ENCODE data around the gene CIAO3. TPM values are rescaled to one million over a fixed set of nuclear protein-coding genes. Genes with fewer than 3 reads are reported as not detected.

CIAO3 gene
- total RNA-seq, 1 experiment from 2014 or later, result 32.1 TPM

DNA sequence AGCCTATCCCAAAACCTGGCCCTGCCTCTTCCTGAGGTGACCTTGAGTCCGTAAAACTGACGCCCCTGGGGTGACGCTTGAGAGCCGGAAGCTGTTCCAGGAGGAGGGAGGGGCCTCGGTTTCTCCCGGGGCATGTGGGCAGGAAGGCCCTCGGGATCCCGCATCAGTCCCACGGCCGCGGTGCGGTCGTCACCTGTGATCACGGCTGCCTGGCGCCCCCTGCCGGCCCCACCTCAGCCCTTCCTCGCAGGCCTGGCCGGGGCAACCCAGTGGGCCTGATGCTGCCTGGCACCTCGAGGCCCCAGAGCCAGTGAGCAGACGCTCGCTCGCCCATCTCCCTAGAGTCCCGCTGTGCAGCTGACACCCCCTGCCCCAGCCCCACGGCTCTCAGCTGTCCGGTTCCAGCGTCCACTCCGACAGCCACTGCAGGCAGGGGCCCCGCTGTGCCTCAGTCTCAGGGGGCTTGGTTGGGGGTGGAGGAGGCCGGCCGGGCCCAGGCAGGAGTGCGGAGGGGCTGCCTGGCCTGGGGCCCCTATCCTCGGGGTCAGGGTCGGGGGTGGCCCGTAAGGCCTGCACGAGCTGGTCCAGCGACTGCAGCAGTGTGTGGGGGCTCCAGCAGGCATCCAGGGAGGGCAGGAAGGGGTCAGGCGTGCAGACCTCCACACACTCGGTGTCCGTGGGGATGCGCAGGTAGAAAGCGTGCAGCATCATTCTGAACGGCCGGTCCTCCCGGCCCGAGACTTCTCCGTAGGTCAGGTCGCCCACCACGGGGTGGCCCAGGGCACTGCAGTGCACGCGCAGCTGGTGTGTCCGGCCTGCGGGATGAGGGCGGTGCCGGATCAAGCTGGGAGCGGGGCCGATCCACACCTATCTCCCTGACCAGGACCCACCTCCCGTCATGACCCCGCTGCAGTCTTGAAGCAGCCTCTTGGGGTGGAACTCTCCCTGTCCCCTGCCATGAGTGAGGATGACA, 45.1 kb upstream of the CIAO3 start:
- H3K4me3 ChIP-seq (ENCODE audit: low read length), result no peak overlapping the region
- H4K20me1 ChIP-seq (ENCODE audit: insufficient read depth, low read depth, low read length), result peaks cover 38% of the 10 kb centered on the region; the same call in 1 of the 2 replicates
- no peak overlapping the region for H3K4me2 ChIP-seq (ENCODE audit: low read depth, low read length, poor library complexity, severe bottlenecking)
- H3K9me3 ChIP-seq (ENCODE audit: low read length), result no peaks in the 10 kb centered on the region
- H3K36me3 ChIP-seq (ENCODE audit: insufficient read depth, low read length), result peaks cover 5% of the 10 kb centered on the region
- peaks cover 41% of the 10 kb centered on the region for H3K4me1 ChIP-seq (ENCODE audit: low read length)
- no peak overlapping the region for H2AFZ ChIP-seq (ENCODE audit: low read length)
- no peaks in the 10 kb centered on the region for H3K9me2 ChIP-seq (replicated peaks; ENCODE audit: insufficient read depth, low read length)
- H3K27me3 ChIP-seq (ENCODE audit: low read length), result no peaks in the 10 kb centered on the region
- peak; percentile 89 for DNase-seq
- peaks cover 28% of the 10 kb centered on the region for H3K79me2 ChIP-seq (ENCODE audit: low read length)
- no peak overlapping the region for H3K27ac ChIP-seq (ENCODE audit: low read length)
- no peak overlapping the region for H3K9ac ChIP-seq (ENCODE audit: low read length)

DNA sequence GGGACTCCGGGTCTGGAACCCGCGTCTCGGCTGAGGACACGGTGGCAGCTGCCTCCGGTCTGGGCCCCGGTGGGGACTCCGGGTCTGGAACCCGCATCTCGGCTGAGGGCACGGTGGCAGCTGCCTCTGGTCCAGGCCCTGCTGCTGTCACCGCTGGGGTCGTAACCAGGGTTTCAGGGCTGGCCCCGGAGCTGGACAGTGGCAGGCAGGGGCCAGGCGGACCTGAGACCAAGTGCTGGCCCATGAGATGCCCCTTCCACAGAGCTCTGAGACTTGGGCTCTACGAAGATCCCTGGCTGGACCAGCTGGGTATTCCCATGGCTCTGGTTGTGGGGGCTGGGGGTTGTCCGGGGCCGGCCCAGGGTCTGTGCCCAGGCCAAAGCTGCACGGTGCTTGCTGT, 43.6 kb upstream of the CIAO3 start:
- Histone ChIP-seq H2AFZ (ENCODE audit: low read length) (no peak overlapping the region), H3K79me2 (ENCODE audit: low read length) (peaks cover 21% of the 10 kb centered on the region), H4K20me1 (ENCODE audit: insufficient read depth, low read depth, low read length) (peaks cover 32% of the 10 kb centered on the region; the same call in 1 of the 2 replicates), H3K27me3 (ENCODE audit: low read length) (no peaks in the 10 kb centered on the region), H3K4me1 (ENCODE audit: low read length) (peaks cover 34% of the 10 kb centered on the region), H3K9me3 (ENCODE audit: low read length) (no peaks in the 10 kb centered on the region), H3K36me3 (ENCODE audit: insufficient read depth, low read length) (peaks cover 5% of the 10 kb centered on the region; the same call in 1 of the 2 replicates), H3K9me2 (replicated peaks; ENCODE audit: insufficient read depth, low read length) (no peaks in the 10 kb centered on the region), H3K4me2 (ENCODE audit: low read depth, low read length, poor library complexity, severe bottlenecking) (no peak overlapping the region), H3K9ac (ENCODE audit: low read length) (no peak overlapping the region), H3K27ac (ENCODE audit: low read length) (no peak overlapping the region), H3K4me3 (ENCODE audit: low read length) (no peak overlapping the region)
- no peak for DNase-seq

DNA sequence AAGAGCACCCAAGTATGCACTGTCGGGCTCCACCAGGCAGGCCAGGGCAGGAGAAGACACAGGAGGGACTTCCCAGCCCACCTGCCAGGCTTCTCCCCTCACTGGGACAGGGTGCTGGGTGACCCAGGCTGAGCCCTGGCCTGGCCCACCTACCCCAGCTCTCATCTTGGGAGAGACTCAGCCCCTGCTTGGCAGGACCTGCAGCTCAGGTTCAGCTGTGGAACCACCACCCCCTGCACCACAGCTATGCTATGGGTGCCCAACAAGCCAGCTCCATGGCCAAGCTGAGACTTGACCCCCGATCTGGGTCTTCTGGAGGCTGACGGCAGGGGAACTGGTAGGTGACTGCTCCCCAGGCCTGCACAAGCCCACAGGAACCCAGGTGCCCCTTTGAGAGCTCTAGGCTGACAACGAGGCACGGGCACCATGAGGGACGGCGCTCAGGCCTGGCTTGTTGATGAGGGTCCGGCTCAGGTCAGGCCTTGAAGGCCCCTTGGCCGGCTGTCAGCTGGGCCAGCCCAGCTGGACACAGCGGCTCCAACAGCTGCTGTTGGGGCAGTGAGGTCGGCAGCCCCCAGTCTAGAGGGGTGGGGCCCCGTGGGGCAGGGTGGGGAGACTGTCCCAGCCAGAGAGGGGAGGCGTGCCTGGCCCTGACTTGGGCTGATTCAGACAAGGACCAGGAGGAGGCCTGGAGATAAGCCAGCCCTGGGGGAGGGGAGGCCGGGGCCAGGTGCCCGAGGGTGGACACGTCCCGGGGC, 42.8 kb upstream of the CIAO3 start:
- no peaks in the 10 kb centered on the region for H3K27me3 ChIP-seq (ENCODE audit: low read length)

DNA sequence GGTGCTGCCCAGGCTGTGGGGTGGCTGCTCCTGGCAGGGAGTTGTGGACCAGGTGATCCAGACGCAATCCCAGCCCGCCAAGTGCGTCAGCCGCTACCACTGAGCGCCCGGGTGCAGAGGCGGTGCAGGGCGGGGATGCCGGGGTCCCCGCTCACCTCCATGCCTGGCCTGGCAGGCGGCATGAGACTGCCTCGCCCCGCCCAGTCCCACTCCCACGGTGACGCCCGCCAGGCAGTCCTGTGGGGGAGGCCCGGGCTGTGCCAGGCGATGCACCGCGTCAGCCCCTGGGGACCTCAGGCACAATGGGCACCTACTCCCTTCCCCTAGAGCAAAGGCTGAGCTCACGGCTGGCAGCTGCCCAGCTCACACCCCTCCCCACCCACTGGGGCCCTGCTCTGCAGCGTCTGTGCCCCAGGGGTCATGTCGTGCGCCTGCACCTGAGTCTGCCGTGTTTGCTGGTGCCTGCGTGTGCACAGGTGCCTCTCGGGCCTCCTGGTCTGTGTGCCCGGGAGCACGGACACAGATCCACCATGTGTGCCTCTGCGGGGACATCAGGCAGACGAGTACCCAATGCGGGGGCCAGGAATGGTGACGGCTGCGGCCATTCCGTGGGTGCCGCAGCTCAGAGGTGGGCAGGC, 42.1 kb upstream of the CIAO3 start:
- peak; percentile 69 for DNase-seq
- Histone ChIP-seq H4K20me1 (ENCODE audit: insufficient read depth, low read depth, low read length) (peaks cover 30% of the 10 kb centered on the region; the same call in 1 of the 2 replicates), H3K27ac (ENCODE audit: low read length) (no peak overlapping the region), H3K4me3 (ENCODE audit: low read length) (no peak overlapping the region), H3K36me3 (ENCODE audit: insufficient read depth, low read length) (peaks cover 5% of the 10 kb centered on the region; the same call in 1 of the 2 replicates), H3K27me3 (ENCODE audit: low read length) (no peaks in the 10 kb centered on the region), H3K4me1 (ENCODE audit: low read length) (peaks cover 30% of the 10 kb centered on the region), H3K9me2 (replicated peaks; ENCODE audit: insufficient read depth, low read length) (no peaks in the 10 kb centered on the region), H3K9ac (ENCODE audit: low read length) (no peak overlapping the region), H3K79me2 (ENCODE audit: low read length) (peaks cover 11% of the 10 kb centered on the region), H2AFZ (ENCODE audit: low read length) (no peak overlapping the region), H3K9me3 (ENCODE audit: low read length) (no peaks in the 10 kb centered on the region), H3K4me2 (ENCODE audit: low read depth, low read length, poor library complexity, severe bottlenecking) (peak overlapping the region; percentile 6)

More for the DNA sequence above, 42.8 kb upstream of the CIAO3 start:
- Histone ChIP-seq H3K27ac (ENCODE audit: low read length) (no peak overlapping the region), H3K79me2 (ENCODE audit: low read length) (peaks cover 13% of the 10 kb centered on the region), H3K4me2 (ENCODE audit: low read depth, low read length, poor library complexity, severe bottlenecking) (peak overlapping the region; percentile 6), H4K20me1 (ENCODE audit: insufficient read depth, low read depth, low read length) (peaks cover 31% of the 10 kb centered on the region; the same call in 1 of the 2 replicates), H3K4me1 (ENCODE audit: low read length) (peaks cover 30% of the 10 kb centered on the region), H3K9me2 (replicated peaks; ENCODE audit: insufficient read depth, low read length) (no peaks in the 10 kb centered on the region), H3K9me3 (ENCODE audit: low read length) (no peaks in the 10 kb centered on the region), H3K4me3 (ENCODE audit: low read length) (no peak overlapping the region), H2AFZ (ENCODE audit: low read length) (no peak overlapping the region), H3K36me3 (ENCODE audit: insufficient read depth, low read length) (peaks cover 5% of the 10 kb centered on the region; the same call in 1 of the 2 replicates), H3K9ac (ENCODE audit: low read length) (no peak overlapping the region)
- DNase-seq, result peak; percentile 59

DNA sequence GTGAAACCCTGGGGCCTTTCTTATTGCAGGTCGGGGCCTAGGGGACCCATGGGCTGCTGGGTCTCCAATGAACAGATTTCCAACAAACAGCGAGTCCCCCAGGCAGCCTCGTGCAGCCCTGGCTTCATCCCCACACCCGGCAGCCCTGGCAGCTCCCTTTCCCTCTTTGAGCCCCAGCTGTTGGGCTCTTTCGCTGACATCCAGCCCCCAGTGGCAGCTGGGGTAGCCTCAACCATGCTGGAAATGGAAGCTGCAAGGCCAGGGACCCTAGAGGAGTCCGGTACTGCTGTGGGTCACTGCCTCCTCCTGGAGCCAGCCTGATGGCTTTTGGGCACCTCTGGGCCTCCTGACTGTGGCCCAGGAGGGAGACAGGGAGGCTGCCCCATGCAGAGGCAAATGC, 41.5 kb upstream of the CIAO3 start:
- Histone ChIP-seq H3K36me3 (ENCODE audit: insufficient read depth, low read length) (peaks cover 5% of the 10 kb centered on the region; the same call in 1 of the 2 replicates), H2AFZ (ENCODE audit: low read length) (no peak overlapping the region), H3K79me2 (ENCODE audit: low read length) (peaks cover 4% of the 10 kb centered on the region), H3K9me2 (replicated peaks; ENCODE audit: insufficient read depth, low read length) (no peaks in the 10 kb centered on the region), H3K9me3 (ENCODE audit: low read length) (no peaks in the 10 kb centered on the region), H4K20me1 (ENCODE audit: insufficient read depth, low read depth, low read length) (peaks cover 23% of the 10 kb centered on the region; the same call in 1 of the 2 replicates), H3K9ac (ENCODE audit: low read length) (no peak overlapping the region), H3K27me3 (ENCODE audit: low read length) (no peaks in the 10 kb centered on the region), H3K4me2 (ENCODE audit: low read depth, low read length, poor library complexity, severe bottlenecking) (no peak overlapping the region), H3K27ac (ENCODE audit: low read length) (no peak overlapping the region), H3K4me3 (ENCODE audit: low read length) (no peak overlapping the region), H3K4me1 (ENCODE audit: low read length) (peaks cover 27% of the 10 kb centered on the region)
- DNase-seq, result no peak

DNA sequence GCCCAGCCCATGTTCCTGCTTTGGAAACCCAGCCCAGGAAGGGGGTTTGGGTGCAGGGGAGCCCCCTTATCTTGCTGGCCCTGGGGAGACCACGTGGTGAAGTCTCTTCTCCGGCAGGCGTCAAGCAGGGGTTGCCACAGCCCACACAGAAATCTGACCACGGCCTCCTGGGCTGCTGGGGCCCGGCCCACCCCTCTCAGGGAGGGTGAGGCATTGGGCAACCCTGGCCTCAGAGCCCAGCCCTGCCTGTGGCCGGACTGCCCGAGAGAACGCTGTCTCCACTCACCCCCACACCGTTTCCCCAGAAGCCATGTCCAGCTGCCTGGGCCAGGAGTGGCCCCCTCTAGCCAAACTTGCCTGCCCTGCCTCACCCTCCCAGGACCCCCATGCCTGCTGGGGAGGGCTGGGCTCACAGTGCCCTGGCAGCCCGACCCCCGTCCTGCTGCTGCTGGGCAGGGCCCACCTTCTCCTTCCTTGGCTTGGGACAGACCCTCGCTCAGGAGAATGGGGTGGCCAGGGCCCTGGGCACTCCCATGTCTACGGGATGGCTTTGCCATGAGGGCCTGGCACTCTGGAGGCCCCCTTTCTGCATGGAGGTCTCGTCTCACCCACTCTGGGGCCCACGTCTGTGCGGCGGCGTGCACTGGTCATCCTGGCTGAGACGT, 40.7 kb upstream of the CIAO3 start:
- H3K27me3 ChIP-seq (ENCODE audit: low read length), result no peaks in the 10 kb centered on the region

DNA sequence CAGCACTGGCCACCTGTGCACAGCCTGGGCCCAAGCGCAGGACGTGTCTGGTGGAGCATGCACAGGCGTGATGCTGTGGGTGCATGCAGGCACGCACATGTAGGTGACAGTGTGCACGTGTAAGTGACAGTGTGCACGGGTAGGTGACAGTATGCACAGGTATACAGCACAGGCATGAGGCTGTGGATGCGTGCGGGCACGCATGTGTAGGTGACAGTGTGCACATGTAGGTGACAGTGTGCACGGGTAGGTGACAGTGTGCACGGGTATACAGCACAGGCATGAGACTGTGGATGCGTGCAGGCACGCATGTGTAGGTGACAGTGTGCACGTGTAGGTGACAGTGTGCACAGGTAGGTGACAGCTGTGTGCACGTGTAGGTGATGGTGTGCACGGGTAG, 39.5 kb upstream of the CIAO3 start:
- Histone ChIP-seq H3K27me3 (ENCODE audit: low read length) (no peaks in the 10 kb centered on the region), H3K9ac (ENCODE audit: low read length) (no peak overlapping the region), H3K36me3 (ENCODE audit: insufficient read depth, low read length) (no peaks in the 10 kb centered on the region), H3K27ac (ENCODE audit: low read length) (no peak overlapping the region), H3K79me2 (ENCODE audit: low read length) (no peaks in the 10 kb centered on the region), H3K4me1 (ENCODE audit: low read length) (peaks cover 17% of the 10 kb centered on the region), H3K4me2 (ENCODE audit: low read depth, low read length, poor library complexity, severe bottlenecking) (no peak overlapping the region), H3K9me3 (ENCODE audit: low read length) (no peaks in the 10 kb centered on the region), H3K4me3 (ENCODE audit: low read length) (no peak overlapping the region), H2AFZ (ENCODE audit: low read length) (no peak overlapping the region), H3K9me2 (replicated peaks; ENCODE audit: insufficient read depth, low read length) (no peaks in the 10 kb centered on the region), H4K20me1 (ENCODE audit: insufficient read depth, low read depth, low read length) (peaks cover 8% of the 10 kb centered on the region; the same call in 1 of the 2 replicates)
- DNase-seq, result no peak

More for the DNA sequence above, 40.7 kb upstream of the CIAO3 start:
- Histone ChIP-seq H3K36me3 (ENCODE audit: insufficient read depth, low read length) (peaks cover 3% of the 10 kb centered on the region; the same call in 1 of the 2 replicates), H3K27ac (ENCODE audit: low read length) (no peak overlapping the region), H3K9me2 (replicated peaks; ENCODE audit: insufficient read depth, low read length) (no peaks in the 10 kb centered on the region), H4K20me1 (ENCODE audit: insufficient read depth, low read depth, low read length) (peaks cover 17% of the 10 kb centered on the region; the same call in 1 of the 2 replicates), H3K4me3 (ENCODE audit: low read length) (no peak overlapping the region), H3K9ac (ENCODE audit: low read length) (no peak overlapping the region), H3K79me2 (ENCODE audit: low read length) (no peaks in the 10 kb centered on the region), H3K9me3 (ENCODE audit: low read length) (no peaks in the 10 kb centered on the region), H3K4me2 (ENCODE audit: low read depth, low read length, poor library complexity, severe bottlenecking) (no peak overlapping the region), H2AFZ (ENCODE audit: low read length) (no peak overlapping the region), H3K4me1 (ENCODE audit: low read length) (peaks cover 19% of the 10 kb centered on the region)
- no peak for DNase-seq
